Breast epithelium (tissue), 4 donors: ENCODE results near the gene GREB1. TPM values are rescaled to one million over a fixed set of nuclear protein-coding genes. Genes with fewer than 3 reads are reported as not detected.

Experiments used
- DNase-seq, 2 donors: peaks; one replicate each; pipeline ENCODE4 v3.0.0-alpha.2; 2019; ENCODE audit warnings: low spot score in 2 of 2
- H3K27ac ChIP-seq, 2 donors: fragments of 200-600 bp; sonication (generic) in 1 of 2; one replicate each; pipeline ENCODE4 v1.5.1; 2016 to 2019; ENCODE audit warnings: mild to moderate bottlenecking in 1 of 2
- H3K27me3 ChIP-seq, 2 donors: fragments of 200-600 bp; sonication (generic) in 1 of 2; one replicate each; pipeline versions ENCODE4 v1.5.1 to v1.6.0; 2017 to 2019; ENCODE audit warnings: control low read depth in 1 of 2, mild to moderate bottlenecking in 1 of 2
- H3K36me3 ChIP-seq: fragments of 200-600 bp; one replicate; pipeline ENCODE4 v1.5.1; 2019
- H3K4me1 ChIP-seq, 2 donors: fragments of 200-600 bp; sonication (generic); one replicate each; pipeline ENCODE4 v1.5.1; 2016 to 2019; ENCODE audit warnings: control low read depth in 1 of 2
- H3K4me3 ChIP-seq, 3 donors: fragments of 200-600 bp; sonication (generic); 1 replicate in 2 of 3; 2 replicates in 1 of 3; pipeline ENCODE4 v1.5.1; 2016 to 2019; ENCODE audit warnings: mild to moderate bottlenecking in 3 of 3, moderate library complexity in 2 of 3
- H3K9me3 ChIP-seq, 2 donors: fragments of 200-600 bp; sonication (generic) in 1 of 2; one replicate each; pipeline ENCODE4 v1.5.1; 2016 to 2019; ENCODE audit warnings: control low read depth in 1 of 2
- POLR2A ChIP-seq: fragments of 450-650 bp; IDR thresholded peaks from one replicate; pipeline ENCODE4 v1.6.1; 2016; ENCODE audit warnings: antibody characterized with exemption, mild to moderate bottlenecking, moderate library complexity
- POLR2AphosphoS5 ChIP-seq, 3 donors: sonication (generic); formaldehyde crosslinking; IDR thresholded peaks; one replicate each; pipeline ENCODE4 v1.6.1; 2017; ENCODE audit warnings: antibody characterized with exemption in 3 of 3
- intact Hi-C: fragments of 100-400 bp; cut with DNase I; formaldehyde crosslinking; loops from one replicate; pipeline ENCODE4 v1.15.1; 2023; ENCODE audit warnings: low total_unique reads
- total RNA-seq, 3 donors: library from RNA; depleted of rRNA; stranded (reverse); fragments of >200 nt; gene quantifications; one replicate each; pipeline ENCODE4 v1.1.0, GENCODE V29; 2016
- TF ChIP-seq, protein P1 (sequence below), 3 donors: fragments of 450-650 bp; IDR thresholded peaks; one replicate each; pipeline ENCODE4 v1.5.1; 2016 to 2017; ENCODE audit warnings: antibody characterized with exemption in 3 of 3, mild to moderate bottlenecking in 3 of 3, moderate library complexity in 3 of 3

Gene GREB1
- total RNA-seq, 3 donors from 2014 or later = 5.4 to 83.6 (median 42.9) TPM

DNA sequence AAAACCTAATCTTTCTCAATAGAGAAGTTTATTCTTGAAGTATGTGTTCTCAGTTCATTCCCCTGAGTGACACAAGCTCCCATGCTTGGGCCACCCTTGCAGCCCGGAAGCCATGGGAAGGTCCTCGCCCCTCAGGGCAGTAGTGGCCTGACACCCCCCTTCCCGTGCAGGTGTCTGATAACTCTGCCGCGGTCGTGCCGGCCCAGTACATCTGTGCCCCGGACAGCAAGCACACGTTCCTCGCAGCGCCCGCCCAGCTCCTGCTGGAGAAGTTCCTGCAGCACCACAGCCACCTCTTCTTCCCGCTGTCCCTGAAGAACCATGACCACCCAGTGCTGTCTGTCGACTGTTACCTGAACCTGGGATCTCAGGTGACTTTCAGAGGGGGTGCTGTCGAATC lies 103.7 kb downstream of the GREB1 start:
- no peaks in the 10 kb centered on the region for H3K36me3 ChIP-seq
- no peaks in the 10 kb centered on the region for H3K27me3 ChIP-seq
- H3K9me3 ChIP-seq = no peaks in the 10 kb centered on the region
- H3K4me1 ChIP-seq = no peaks in the 10 kb centered on the region
- H3K27ac ChIP-seq = no peak overlapping the region
- intact Hi-C loops = no loop called here
- H3K4me3 ChIP-seq = no peak overlapping the region
- DNase-seq = no peak
- TF ChIP-seq POLR2A (no peak), POLR2AphosphoS5 (IDR thresholded peaks at IDR 0.05) (no peak)
- TF ChIP-seq, protein P1, sequence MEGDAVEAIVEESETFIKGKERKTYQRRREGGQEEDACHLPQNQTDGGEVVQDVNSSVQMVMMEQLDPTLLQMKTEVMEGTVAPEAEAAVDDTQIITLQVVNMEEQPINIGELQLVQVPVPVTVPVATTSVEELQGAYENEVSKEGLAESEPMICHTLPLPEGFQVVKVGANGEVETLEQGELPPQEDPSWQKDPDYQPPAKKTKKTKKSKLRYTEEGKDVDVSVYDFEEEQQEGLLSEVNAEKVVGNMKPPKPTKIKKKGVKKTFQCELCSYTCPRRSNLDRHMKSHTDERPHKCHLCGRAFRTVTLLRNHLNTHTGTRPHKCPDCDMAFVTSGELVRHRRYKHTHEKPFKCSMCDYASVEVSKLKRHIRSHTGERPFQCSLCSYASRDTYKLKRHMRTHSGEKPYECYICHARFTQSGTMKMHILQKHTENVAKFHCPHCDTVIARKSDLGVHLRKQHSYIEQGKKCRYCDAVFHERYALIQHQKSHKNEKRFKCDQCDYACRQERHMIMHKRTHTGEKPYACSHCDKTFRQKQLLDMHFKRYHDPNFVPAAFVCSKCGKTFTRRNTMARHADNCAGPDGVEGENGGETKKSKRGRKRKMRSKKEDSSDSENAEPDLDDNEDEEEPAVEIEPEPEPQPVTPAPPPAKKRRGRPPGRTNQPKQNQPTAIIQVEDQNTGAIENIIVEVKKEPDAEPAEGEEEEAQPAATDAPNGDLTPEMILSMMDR (IDR thresholded peaks at IDR 0.05) = no peak

DNA sequence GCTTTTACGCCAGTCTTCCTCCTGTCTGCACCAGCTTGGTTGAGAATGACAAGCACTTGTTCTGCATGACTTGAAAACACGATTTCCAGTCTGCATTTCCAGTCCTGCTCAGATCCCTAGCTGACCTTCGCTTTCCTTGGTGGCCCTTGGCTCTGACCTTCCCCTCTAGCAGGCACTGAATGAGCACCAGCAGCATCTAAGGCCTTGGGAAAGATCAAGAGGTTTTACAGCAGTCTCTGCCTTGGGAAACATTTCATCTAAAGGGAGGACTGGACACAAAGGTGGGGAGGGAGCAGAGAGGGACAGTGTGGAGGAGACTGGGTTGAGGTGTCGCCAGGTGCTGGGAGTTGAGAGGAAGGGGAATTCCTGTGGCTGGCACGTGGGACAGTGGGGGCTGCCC lies 105.7 kb downstream of the GREB1 start:
- intact Hi-C loops = no loop called here
- TF ChIP-seq POLR2AphosphoS5 (IDR thresholded peaks at IDR 0.05) (no peak), POLR2A (no peak)
- TF ChIP-seq, protein P1 (IDR thresholded peaks at IDR 0.05) = no peak
- Histone ChIP-seq H3K9me3 (no peaks in the 10 kb centered on the region), H3K27me3 (no peaks in the 10 kb centered on the region), H3K4me1 (no peaks in the 10 kb centered on the region), H3K27ac (no peak overlapping the region), H3K36me3 (no peaks in the 10 kb centered on the region), H3K4me3 (no peak overlapping the region)
- no peak for DNase-seq

DNA sequence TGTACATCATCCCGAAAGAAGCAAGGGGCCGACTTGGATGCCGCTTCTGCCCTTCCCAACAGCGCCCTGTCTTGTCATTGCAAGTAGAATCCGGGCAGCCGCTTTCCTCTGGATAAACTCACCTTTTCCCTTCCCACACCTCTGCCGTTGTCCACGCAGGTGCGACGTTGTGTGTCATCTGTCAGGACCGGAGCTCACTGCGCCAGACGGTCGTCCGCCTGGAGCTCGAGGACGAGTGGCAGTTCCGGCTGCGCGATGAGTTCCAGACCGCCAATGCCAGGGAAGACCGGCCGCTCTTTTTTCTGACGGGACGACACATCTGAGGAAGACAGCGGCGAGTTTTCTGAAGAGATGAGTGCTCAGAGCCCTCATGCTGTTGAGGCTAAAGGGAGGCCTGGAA lies 106.3 kb downstream of the GREB1 start:
- H3K27me3 ChIP-seq = no peaks in the 10 kb centered on the region
- TF ChIP-seq POLR2A = no peak
- no peak for TF ChIP-seq POLR2AphosphoS5 (IDR thresholded peaks at IDR 0.05)
- TF ChIP-seq, protein P1 (IDR thresholded peaks at IDR 0.05) = no peak
- intact Hi-C loops = no loop called here
- no peak overlapping the region for H3K4me3 ChIP-seq
- no peak overlapping the region for H3K27ac ChIP-seq
- H3K9me3 ChIP-seq = no peaks in the 10 kb centered on the region
- DNase-seq = no peak
- H3K36me3 ChIP-seq = no peaks in the 10 kb centered on the region
- H3K4me1 ChIP-seq = no peaks in the 10 kb centered on the region

- no peaks in the 10 kb centered on the region for H3K36me3 ChIP-seq
- no peaks in the 10 kb centered on the region for H3K27me3 ChIP-seq
- intact Hi-C loops = no loop called here
- DNase-seq = no peak
- no peak for TF ChIP-seq POLR2AphosphoS5 (IDR thresholded peaks at IDR 0.05)
- TF ChIP-seq, protein P1 (IDR thresholded peaks at IDR 0.05) = no peak
- H3K27ac ChIP-seq = no peak overlapping the region
- no peaks in the 10 kb centered on the region for H3K9me3 ChIP-seq
- H3K4me1 ChIP-seq = no peaks in the 10 kb centered on the region
- H3K4me3 ChIP-seq = no peak overlapping the region
Measured at GRCh38 chr2:11642972-11643371, 109.1 kb downstream of the GREB1 start.

DNA sequence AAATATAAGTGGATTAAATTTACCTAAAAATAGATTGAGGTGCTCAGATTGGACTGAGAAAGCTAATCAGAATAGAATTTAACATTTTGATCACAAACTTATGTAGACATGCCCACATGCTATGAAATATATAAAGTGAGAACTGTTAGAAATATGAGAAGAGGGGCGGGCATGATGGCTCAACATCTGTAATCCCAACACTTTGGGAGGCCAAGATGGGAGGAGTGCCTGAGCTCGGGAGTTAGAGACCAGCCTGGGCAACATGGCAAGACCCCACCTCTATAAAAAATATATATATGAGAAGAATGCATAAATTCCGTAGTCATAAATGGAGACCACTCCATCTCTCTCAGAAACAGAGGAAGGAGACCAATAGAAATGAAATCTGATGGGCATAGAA lies 110.4 kb downstream of the GREB1 start:
- no peaks in the 10 kb centered on the region for H3K27me3 ChIP-seq
- no peaks in the 10 kb centered on the region for H3K36me3 ChIP-seq
- TF ChIP-seq POLR2A (no peak), POLR2AphosphoS5 (IDR thresholded peaks at IDR 0.05) (no peak)
- TF ChIP-seq, protein P1 (IDR thresholded peaks at IDR 0.05) = no peak
- H3K27ac ChIP-seq = no peak overlapping the region
- no peak for DNase-seq
- no peaks in the 10 kb centered on the region for H3K9me3 ChIP-seq
- no peaks in the 10 kb centered on the region for H3K4me1 ChIP-seq
- H3K4me3 ChIP-seq = no peak overlapping the region
- intact Hi-C loops = no loop called here
